K562 (cell line): ENCODE measurements around the gene TMC8. TPM values are rescaled to one million over a fixed set of nuclear protein-coding genes. Genes with fewer than 3 reads are reported as not detected.

Experiments used
- CAMTA2 ChIP-seq: fragments of 250-450 bp; sonication (Bioruptor Pico); conservative IDR thresholded peaks from 2 replicates; pipeline ENCODE4 v1.5.1; 2022
- CREB1 ChIP-seq, 2 experiments: sonication (generic) in 1 of 2; formaldehyde crosslinking in 1 of 2; IDR thresholded peaks; 2 replicates each; pipeline versions ENCODE4 v1.6.1 to v1.8.0; 2012 to 2022; ENCODE audit warnings: inconsistent platforms in 1 of 2, mild to moderate bottlenecking in 1 of 2, missing genetic modification reagents in 1 of 2, moderate library complexity in 1 of 2
- CREM ChIP-seq: IDR thresholded peaks from 2 replicates; pipeline ENCODE4 v1.6.1; 2014; ENCODE audit warnings: antibody characterized with exemption, low read depth
- ETV6 ChIP-seq, 3 experiments: fragments of 150-350 bp in 1 of 3; sonication (generic) in 1 of 3; formaldehyde crosslinking in 1 of 3; IDR thresholded peaks; 2 replicates each; pipeline versions ENCODE4 v1.6.1 to v1.8.0; 2014 to 2022; ENCODE audit warnings: borderline replicate concordance in 2 of 3, low read depth in 2 of 3, antibody characterized with exemption in 1 of 3, low read length in 1 of 3, mild to moderate bottlenecking in 1 of 3, missing genetic modification reagents in 1 of 3
- FUS ChIP-seq: fragments of 200-400 bp; formaldehyde crosslinking; optimal IDR thresholded peaks from 2 replicates; pipeline ENCODE3; 2017; ENCODE audit warnings: low read depth, low read length
- HNRNPL ChIP-seq: fragments of 200-400 bp; formaldehyde crosslinking; IDR thresholded peaks from 2 replicates; pipeline ENCODE4 v1.6.1; 2017; ENCODE audit warnings: low read depth, mild to moderate bottlenecking, low read length
- ILF3 ChIP-seq: fragments of 450-650 bp; IDR thresholded peaks from 2 replicates; pipeline ENCODE4 v1.6.1; 2018; ENCODE audit warnings: antibody characterized with exemption, mild to moderate bottlenecking, moderate library complexity, borderline replicate concordance
- KLF1 ChIP-seq: fragments of 450-650 bp; IDR thresholded peaks from 2 replicates; pipeline ENCODE4 v1.6.1; 2016; ENCODE audit warnings: missing genetic modification characterization, missing compliant biosample characterization
- MTA3 ChIP-seq: fragments of 450-650 bp; formaldehyde crosslinking; IDR thresholded peaks from 2 replicates; pipeline ENCODE4 v1.6.1; 2017; ENCODE audit warnings: mild to moderate bottlenecking, borderline replicate concordance
- PHB ChIP-seq: fragments of 250-450 bp; sonication (Bioruptor Pico); IDR thresholded peaks from 2 replicates; pipeline ENCODE4 v1.5.0; 2021
- SIN3A ChIP-seq, 2 experiments: fragments of 150-350 bp in 1 of 2; IDR thresholded peaks; 2 replicates each; pipeline ENCODE4 v1.6.1; 2011 to 2016; ENCODE audit warnings: borderline replicate concordance in 2 of 2, low read depth in 2 of 2, low read length in 2 of 2, mild to moderate bottlenecking in 2 of 2, moderate library complexity in 2 of 2; ENCODE audit not compliant: control insufficient read depth in 1 of 2
- TAF9B ChIP-seq: fragments of 450-650 bp; IDR thresholded peaks from 2 replicates; pipeline ENCODE4 v1.6.1; 2018; ENCODE audit warnings: mild to moderate bottlenecking; ENCODE audit not compliant: partially characterized antibody
- TCF7 ChIP-seq: sonication (generic); IDR thresholded peaks from 2 replicates; pipeline ENCODE4 v1.6.1; 2016; ENCODE audit warnings: antibody characterized with exemption, borderline replicate concordance
- TCF7L2 ChIP-seq: fragments of 150-350 bp; IDR thresholded peaks from 2 replicates; pipeline ENCODE4 v1.6.1; 2016; ENCODE audit warnings: low read depth, mild to moderate bottlenecking, low read length, moderate library complexity
- TEAD1 ChIP-seq, 2 experiments: fragments of 450-650 bp in 1 of 2; sonication (generic) in 1 of 2; formaldehyde crosslinking; IDR thresholded peaks; 2 replicates each; pipeline versions ENCODE4 v1.4.0 to v1.8.0; 2020 to 2022; ENCODE audit warnings: mild to moderate bottlenecking in 2 of 2, missing genetic modification reagents in 1 of 2
- TOE1 ChIP-seq, 2 experiments: fragments of 450-650 bp in 1 of 2; sonication (generic) in 1 of 2; formaldehyde crosslinking in 1 of 2; IDR thresholded peaks; 2 replicates each; pipeline versions ENCODE4 v1.7.1 to v1.8.0; 2016 to 2022; ENCODE audit warnings: borderline replicate concordance in 2 of 2, mild to moderate bottlenecking in 2 of 2, antibody characterized with exemption in 1 of 2, inconsistent platforms in 1 of 2, low read depth in 1 of 2, missing genetic modification reagents in 1 of 2, moderate library complexity in 1 of 2
- ZBTB7A ChIP-seq: IDR thresholded peaks from 2 replicates; pipeline ENCODE4 v1.6.1; 2011; ENCODE audit warnings: low read depth, mild to moderate bottlenecking, low read length, moderate library complexity, borderline replicate concordance; ENCODE audit not compliant: control insufficient read depth
- ZNF133 ChIP-seq: fragments of 250-450 bp; sonication (Bioruptor Pico); IDR thresholded peaks from 2 replicates; pipeline ENCODE4 v1.4.0; 2020; ENCODE audit warnings: mild to moderate bottlenecking
- polyA plus RNA-seq, 8 experiments: library from polyadenylated mRNA; depleted of rRNA in 4 of 8; stranded (reverse) in 5 of 8; unstranded in 3 of 8; fragments of >200 nt; fragmentation: Nextera tagmentation in 2 of 8; fragmentation: Illumina TruSeq in 1 of 8; extraction: Ambion mirVana in 2 of 8; extraction: Trizol in 1 of 8; gene quantifications; 2 replicates each; pipeline versions ENCODE4 v1.2.1 to v1.2.3, GENCODE V29; 2011 to 2014; ENCODE audit warnings: inconsistent platforms in 1 of 8, missing spikeins in 1 of 8
- total RNA-seq, 7 experiments: library from RNA; depleted of rRNA in 6 of 7; stranded (reverse); fragments of >200 nt in 6 of 7; fragmentation: Illumina TruSeq in 2 of 7; extraction: Trizol in 2 of 7; gene quantifications; 2 replicates each; pipeline versions ENCODE4 v1.2.1 to v1.2.3, GENCODE V29; 2011 to 2021; ENCODE audit warnings: low replicate concordance in 1 of 7
- TF ChIP-seq, protein P1 (sequence below): fragments of 150-350 bp; conservative IDR thresholded peaks from 2 replicates; pipeline ENCODE4 v1.6.1; 2014; ENCODE audit warnings: low read length
- TF ChIP-seq, protein P2 (sequence below): fragments of 450-650 bp; IDR thresholded peaks from 2 replicates; pipeline ENCODE4 v1.6.1; 2018; ENCODE audit warnings: mild to moderate bottlenecking, low read depth; ENCODE audit not compliant: partially characterized antibody
- TF ChIP-seq, protein P3 (sequence below): fragments of 250-450 bp; sonication (Bioruptor Pico); IDR thresholded peaks from 2 replicates; pipeline ENCODE4 v1.8.0; 2021; ENCODE audit warnings: borderline replicate concordance, mild to moderate bottlenecking, moderate library complexity; ENCODE audit not compliant: poor library complexity, severe bottlenecking

TMC8 gene
- total and polyA plus RNA-seq, 9 of the 15 experiments (the other 6 are each of a cell fraction or from before 2014, with no cell fraction given), result 0.13 to 10.9 (median 2.8) TPM

DNA sequence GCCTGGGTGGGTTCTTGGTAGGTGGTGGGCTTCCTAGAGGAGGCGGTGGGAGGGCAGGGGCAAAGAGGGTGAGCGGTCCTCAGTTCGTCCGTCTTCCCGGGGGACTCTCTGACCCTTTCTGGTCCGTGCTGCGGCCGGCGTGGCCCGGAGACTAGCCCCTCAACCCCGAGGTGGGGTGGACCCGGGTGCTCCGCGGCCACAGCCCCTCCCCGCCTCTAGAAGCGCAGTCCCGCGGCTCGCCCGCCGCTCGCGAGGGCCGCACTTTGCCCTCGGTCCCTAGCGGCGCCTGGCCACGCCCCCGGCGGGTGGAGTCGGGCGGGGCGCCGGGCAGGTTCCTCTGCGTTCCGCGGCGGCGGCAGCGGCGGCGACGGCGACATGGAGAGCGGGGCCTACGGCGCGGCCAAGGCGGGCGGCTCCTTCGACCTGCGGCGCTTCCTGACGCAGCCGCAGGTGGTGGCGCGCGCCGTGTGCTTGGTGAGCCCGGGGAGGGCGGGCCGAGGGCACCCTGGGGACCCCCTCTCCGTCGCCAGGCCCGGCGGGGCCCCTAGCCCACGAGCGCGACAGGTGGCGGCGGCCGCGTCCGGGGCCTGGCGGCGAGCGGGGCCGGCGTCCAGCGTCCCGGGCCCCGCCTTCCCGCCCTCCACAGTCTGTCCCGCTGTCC, 37.8 kb downstream of the TMC8 start, which contains the start of gene SYNGR2 (continued):
- TF ChIP-seq, protein P1, sequence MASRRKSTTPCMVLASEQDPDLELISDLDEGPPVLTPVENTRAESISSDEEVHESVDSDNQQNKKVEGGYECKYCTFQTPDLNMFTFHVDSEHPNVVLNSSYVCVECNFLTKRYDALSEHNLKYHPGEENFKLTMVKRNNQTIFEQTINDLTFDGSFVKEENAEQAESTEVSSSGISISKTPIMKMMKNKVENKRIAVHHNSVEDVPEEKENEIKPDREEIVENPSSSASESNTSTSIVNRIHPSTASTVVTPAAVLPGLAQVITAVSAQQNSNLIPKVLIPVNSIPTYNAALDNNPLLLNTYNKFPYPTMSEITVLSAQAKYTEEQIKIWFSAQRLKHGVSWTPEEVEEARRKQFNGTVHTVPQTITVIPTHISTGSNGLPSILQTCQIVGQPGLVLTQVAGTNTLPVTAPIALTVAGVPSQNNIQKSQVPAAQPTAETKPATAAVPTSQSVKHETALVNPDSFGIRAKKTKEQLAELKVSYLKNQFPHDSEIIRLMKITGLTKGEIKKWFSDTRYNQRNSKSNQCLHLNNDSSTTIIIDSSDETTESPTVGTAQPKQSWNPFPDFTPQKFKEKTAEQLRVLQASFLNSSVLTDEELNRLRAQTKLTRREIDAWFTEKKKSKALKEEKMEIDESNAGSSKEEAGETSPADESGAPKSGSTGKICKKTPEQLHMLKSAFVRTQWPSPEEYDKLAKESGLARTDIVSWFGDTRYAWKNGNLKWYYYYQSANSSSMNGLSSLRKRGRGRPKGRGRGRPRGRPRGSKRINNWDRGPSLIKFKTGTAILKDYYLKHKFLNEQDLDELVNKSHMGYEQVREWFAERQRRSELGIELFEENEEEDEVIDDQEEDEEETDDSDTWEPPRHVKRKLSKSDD, result no peak
- TF ChIP-seq TCF7, result no peak
- 0 out of 2 replicates have a peak, but pooled peaks have one; percentile 21 for TF ChIP-seq KLF1 (tag)
- TF ChIP-seq, protein P2, sequence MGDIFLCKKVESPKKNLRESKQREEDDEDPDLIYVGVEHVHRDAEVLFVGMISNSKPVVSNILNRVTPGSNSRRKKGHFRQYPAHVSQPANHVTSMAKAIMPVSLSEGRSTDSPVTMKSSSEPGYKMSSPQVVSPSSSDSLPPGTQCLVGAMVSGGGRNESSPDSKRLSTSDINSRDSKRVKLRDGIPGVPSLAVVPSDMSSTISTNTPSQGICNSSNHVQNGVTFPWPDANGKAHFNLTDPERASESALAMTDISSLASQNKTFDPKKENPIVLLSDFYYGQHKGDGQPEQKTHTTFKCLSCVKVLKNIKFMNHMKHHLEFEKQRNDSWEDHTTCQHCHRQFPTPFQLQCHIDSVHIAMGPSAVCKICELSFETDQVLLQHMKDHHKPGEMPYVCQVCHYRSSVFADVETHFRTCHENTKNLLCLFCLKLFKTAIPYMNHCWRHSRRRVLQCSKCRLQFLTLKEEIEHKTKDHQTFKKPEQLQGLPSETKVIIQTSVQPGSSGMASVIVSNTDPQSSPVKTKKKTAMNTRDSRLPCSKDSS, result no peak
- TF ChIP-seq CREB1 (IDR thresholded peaks at IDR 0.05), result 0 out of 2 replicates have a peak, but pooled peaks have one; percentile 24
- TF ChIP-seq CREB1 (CRISPR knock-in tag; IDR thresholded peaks at IDR 0.05), result peak; percentile 48; the same call in 1 of the 2 replicates
- TF ChIP-seq PHB (CRISPR knock-in tag), result no peak
- TF ChIP-seq HNRNPL, result peak; percentile 64; the same call in 1 of the 2 replicates
- no peak for TF ChIP-seq CAMTA2 (CRISPR knock-in tag)
- TF ChIP-seq ZBTB7A, result peak; percentile 90; the same call in 1 of the 2 replicates
- no peak for TF ChIP-seq ETV6 (IDR thresholded peaks at IDR 0.05; ENCODE audit: borderline replicate concordance in 1 of 2, low read depth in 2 of 2, low read length in 1 of 2)
- no peak for TF ChIP-seq ETV6 (CRISPR knock-in tag; IDR thresholded peaks at IDR 0.05; ENCODE audit: borderline replicate concordance)
- TF ChIP-seq ILF3, result peak; percentile 94; the same call in 1 of the 2 replicates
- TF ChIP-seq TAF9B, result no peak
- TF ChIP-seq TCF7L2, result no peak
- TF ChIP-seq TEAD1 (CRISPR knock-in tag; IDR thresholded peaks at IDR 0.05), result 0 out of 4 replicates have a peak, but pooled peaks of 1 of the 2 experiments have one; percentile 37
- TF ChIP-seq MTA3, result peak; percentile 49; the same call in 1 of the 2 replicates
- TF ChIP-seq, protein P3, sequence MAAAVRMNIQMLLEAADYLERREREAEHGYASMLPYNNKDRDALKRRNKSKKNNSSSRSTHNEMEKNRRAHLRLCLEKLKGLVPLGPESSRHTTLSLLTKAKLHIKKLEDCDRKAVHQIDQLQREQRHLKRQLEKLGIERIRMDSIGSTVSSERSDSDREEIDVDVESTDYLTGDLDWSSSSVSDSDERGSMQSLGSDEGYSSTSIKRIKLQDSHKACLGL, result no peak
- peak; percentile 70; the same call in 1 of the 2 replicates for TF ChIP-seq TOE1 (IDR thresholded peaks at IDR 0.05; ENCODE audit: borderline replicate concordance)
- TF ChIP-seq TOE1 (CRISPR knock-in tag; IDR thresholded peaks at IDR 0.05; ENCODE audit: borderline replicate concordance, low read depth), result no peak
- no peak for TF ChIP-seq ZNF133 (CRISPR knock-in tag)
- peak; percentile 46 for TF ChIP-seq FUS
- TF ChIP-seq CREM, result peak; percentile 56; the same call in 1 of the 2 replicates
- 0 out of 4 replicates have a peak, but pooled peaks of 1 of the 2 experiments have one; percentile 47 for TF ChIP-seq SIN3A (IDR thresholded peaks at IDR 0.05; ENCODE audit: borderline replicate concordance in 2 of 2, control insufficient read depth in 1 of 2, low read depth in 2 of 2, low read length in 2 of 2)
